Measurements from ENCODE around the gene DZIP1.
A peak's percentile ranks its signal among the peaks of the same experiment; 100 is the strongest.

DNA sequence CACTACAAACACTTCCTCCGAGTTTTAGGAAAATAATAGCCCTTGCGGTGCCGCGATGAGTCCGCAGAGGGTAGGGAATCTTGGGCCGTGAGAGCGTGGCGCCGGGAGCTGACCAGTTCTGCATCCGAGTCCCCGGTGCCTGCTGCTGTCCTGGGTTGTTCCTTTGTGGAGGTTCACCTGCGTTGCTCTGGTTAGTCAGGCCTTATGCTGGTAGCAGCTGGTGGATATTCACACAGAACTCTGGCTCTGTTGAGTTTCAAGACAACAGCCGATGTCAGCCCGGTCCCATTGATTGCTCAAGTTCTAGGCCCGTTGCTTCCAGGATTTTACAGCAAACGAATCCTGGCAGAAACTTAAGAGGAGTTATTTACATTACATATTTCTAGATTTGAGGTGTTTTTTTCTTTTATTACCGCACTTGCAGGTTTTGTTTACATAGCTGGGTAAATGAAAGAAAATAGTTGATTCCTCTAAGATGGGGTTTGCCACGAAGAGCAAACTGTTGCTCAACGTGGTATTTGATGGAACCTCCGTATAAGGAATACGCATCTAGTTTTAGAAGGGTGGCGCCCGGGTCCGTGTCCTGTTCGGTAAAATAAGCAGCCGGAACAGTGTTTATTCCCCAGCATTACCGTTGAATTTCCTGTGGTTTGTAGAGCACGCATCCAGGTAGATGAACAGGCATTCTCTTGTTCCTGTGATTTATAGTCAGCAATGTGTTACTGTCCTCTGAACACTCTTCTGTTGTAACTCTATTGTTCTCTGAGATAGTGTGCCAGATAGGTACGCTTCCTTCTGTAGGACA, 90.7 kb downstream of the DZIP1 start:
- TF ChIP-seq, protein P1, sequence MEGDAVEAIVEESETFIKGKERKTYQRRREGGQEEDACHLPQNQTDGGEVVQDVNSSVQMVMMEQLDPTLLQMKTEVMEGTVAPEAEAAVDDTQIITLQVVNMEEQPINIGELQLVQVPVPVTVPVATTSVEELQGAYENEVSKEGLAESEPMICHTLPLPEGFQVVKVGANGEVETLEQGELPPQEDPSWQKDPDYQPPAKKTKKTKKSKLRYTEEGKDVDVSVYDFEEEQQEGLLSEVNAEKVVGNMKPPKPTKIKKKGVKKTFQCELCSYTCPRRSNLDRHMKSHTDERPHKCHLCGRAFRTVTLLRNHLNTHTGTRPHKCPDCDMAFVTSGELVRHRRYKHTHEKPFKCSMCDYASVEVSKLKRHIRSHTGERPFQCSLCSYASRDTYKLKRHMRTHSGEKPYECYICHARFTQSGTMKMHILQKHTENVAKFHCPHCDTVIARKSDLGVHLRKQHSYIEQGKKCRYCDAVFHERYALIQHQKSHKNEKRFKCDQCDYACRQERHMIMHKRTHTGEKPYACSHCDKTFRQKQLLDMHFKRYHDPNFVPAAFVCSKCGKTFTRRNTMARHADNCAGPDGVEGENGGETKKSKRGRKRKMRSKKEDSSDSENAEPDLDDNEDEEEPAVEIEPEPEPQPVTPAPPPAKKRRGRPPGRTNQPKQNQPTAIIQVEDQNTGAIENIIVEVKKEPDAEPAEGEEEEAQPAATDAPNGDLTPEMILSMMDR (optimal IDR thresholded peaks at IDR 0.05 in 1 of 3, IDR thresholded peaks at IDR 0.05 in 1 of 3, conservative IDR thresholded peaks at IDR 0.05 in 1 of 3; ENCODE audit: extremely low read depth in 1 of 3, insufficient read depth in 2 of 3, low read length in 3 of 3), result no peak
- TF ChIP-seq EZH2 (IDR thresholded peaks at IDR 0.05; ENCODE audit: low read length), result peak; percentile 80
